NCI-H187 treated with DMSO at 0.1 percent for 48 hours (cell line): ENCODE data around the gene PCGF2.

Experiments used
- DNase-seq: peaks from one replicate; lab custom pipeline; 2025; lab: John Stamatoyannopoulos, UW

PCGF2 gene

DNA sequence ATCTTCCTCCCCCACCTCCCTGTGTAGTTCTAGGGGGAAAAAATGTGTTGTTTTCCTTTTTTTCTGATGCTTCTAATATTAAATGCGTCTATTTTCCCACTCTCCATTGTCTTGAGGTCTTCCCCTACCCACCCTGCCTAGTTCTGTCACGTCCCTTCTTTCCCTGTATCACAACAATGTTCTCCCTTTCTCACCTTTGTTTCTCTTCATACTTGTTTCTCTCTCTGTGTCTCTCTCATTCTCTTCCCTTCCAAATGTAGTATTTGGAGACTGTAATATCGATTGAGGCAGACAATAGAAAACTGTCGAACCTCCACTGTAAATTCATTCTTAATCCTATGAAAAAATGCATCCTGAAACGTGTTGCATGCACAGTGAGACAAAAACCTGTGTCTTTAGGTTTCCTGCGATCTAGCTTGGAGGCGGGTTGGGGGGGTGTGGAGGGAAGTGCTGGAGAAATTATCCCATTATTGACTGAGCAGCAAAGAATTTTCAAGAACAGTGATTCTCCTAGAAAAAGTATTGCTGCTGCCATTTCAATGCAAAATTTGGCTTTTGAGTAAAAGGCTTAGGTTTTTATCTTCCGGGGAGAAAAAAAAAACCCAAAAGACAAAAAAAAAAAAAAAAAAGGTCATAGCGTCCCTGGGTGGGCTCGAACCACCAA, 3.1 kb upstream of the PCGF2 start:
- DNase-seq = no peak

DNA sequence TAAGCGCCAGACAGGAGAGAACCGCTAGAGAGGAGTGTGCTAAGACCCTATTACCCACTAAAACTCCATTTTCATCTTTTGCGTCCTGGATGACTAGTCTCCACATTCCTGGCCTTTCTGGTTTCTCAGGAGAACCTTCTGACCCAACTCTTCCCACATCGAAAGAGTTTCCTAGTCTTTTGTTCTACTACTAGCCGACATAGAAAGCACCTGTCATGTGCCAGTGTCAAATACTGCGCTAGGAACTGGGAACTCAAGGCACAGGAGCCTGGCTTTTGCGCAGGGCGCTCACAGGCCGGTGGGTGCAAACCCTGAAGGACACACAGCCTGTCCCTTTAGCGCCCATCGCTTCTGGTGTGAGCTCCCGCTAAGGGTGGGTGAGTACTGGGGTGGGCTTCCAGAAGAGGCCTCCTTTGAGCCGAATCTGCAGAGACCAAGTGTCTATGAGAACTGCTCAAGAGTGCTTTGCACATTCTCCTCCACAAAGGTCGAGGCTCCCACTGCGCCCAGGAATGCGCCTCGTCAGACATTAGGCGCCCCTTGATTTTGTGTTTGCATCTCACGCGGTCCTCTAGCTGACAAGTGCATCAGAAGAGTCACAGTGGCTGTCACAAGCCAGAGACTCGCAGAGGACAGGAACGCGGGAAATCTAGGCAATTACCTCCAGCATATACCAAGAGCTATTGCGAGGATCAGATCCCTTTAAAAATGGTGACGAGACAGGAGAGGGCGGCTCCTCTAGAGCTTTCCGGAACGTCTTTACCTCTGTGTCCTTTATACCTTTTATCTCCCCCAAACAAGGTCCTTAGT, 2.4 kb upstream of the PCGF2 start:
- no peak for DNase-seq

DNA sequence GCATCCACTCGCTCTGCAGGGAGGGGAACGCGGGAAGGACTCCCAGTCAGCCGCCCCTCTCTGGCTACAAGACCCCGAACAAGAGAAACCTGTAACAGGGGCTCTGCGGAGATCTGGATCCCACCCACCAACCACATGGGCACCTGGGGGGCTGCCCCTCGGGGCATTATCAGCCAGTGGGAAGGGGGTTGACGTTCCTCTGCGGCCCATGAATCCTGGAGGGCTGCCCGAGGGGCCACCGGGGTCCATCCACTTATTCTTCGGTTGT, 1.8 kb upstream of the PCGF2 start:
- no peak for DNase-seq

DNA sequence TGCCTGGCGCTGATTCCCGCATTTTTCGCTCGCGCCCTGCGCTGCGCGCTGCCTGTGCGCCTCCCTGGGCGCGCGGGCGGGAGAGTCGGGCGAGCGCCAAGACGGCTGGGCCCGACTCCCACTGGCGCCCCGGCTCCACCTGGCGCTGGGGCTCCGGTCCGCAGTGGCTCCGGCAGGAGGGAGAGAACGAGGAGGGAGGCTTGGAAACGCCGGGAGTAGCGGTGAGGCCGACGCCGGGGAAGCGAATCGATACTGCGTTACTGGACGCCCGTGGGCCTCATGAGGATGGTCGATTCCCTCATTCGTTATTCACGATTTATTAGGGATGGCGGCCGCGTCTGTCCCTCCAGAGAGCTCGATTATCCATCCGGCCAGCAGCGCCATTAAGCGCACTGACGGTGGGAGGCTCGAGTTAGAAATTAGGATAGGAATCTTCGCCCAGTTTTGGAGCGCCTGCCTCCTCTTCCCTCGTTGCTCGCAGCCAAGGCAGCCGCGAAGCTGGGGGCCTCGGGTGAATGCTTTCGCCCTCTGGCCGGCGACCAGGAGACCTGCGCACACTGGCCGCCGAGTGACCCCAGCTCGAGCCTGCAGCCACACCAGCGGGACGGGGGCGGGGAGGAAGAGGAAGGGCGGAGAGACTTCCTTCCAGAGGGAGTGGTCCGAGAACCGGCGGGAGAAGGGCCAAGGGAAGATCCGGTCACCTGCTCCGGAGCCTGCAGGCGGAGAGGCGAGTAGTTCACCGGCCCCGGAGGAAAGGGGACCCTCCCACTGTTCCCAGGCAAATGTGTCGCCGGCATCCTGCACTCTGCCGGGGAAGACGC, 1.3 kb upstream of the PCGF2 start:
- no peak for DNase-seq

DNA sequence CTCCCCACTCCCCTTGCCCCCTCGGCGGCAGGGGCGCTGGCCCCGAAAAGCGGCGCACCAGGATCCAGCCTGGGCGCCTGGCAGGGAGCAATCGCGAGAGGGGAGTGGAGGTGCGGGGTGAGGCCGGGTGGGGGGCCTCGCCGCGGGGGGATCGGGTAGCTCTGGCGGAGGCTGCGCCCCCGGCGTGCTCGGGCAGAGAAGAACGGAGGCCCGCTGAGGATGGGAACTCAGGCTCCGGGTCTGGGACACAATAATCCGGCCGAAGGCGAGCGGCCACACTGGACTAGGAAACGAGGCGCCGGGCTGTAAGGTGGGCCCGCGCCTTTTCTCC, 721 bp upstream of the PCGF2 start:
- no peak for DNase-seq

DNA sequence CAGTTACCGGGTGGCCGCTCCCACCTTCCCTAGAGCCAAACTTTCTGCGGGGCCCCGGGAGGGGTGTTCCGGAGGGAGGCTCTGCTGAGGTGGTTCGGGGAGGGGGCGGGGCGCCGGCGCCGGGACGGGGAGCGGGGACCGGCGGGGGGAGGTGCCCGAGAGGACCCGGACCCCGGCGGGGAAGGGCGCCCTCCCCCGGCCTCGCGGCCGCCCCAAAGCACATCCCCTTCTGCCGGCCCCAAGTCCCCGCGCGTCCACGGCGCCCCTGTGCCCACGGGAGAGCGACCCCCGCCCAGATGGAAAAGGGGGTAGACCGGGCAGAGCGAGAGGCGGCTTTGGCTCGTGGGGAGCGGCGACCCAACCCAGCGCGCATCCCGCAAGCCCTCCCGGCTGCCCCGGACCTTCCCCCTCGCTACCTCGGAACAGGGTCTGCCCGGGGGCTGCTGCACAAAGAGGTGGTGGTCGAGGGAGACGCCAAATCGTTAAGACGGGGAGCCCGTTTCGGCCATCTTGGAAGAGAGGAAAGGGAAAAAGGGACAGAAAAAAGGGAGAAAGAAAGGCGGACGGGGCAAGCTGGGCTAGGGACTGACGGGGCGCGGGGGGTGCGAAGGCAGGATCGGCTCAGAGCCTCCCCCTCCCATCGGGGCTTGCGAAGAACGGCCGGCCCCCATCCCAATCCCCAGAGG, 530 bp downstream of the PCGF2 start:
- no peak for DNase-seq

DNA sequence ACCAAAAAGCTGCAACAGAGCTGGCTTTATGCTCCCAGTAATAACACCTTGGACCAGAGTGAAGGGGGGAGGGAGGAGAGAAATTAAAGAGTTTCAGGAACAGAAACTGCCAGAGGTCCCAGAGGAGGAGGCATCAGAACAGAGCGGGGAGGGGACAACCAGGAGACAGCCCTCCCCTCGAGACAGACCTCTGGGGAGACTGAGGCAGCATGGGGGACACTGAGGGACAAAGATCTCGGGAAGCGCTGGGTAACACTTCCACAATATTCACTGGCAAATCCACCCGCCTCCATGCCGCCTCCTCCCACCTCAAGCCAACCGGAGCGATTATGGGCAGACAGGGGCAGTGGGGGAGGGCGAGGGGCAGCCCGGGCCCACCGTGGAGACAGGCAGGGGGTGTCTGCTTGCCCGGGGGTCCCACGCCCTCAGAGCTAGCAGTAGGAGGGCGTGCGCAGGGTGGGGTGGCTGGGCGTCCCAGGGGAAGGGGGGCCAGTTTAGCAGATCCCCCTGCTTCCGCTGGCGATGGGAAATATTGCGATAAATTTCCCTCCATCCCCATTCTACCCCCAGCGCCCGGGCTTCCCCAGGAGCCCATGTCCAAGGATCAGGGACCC, 1.2 kb downstream of the PCGF2 start:
- DNase-seq = no peak

DNA sequence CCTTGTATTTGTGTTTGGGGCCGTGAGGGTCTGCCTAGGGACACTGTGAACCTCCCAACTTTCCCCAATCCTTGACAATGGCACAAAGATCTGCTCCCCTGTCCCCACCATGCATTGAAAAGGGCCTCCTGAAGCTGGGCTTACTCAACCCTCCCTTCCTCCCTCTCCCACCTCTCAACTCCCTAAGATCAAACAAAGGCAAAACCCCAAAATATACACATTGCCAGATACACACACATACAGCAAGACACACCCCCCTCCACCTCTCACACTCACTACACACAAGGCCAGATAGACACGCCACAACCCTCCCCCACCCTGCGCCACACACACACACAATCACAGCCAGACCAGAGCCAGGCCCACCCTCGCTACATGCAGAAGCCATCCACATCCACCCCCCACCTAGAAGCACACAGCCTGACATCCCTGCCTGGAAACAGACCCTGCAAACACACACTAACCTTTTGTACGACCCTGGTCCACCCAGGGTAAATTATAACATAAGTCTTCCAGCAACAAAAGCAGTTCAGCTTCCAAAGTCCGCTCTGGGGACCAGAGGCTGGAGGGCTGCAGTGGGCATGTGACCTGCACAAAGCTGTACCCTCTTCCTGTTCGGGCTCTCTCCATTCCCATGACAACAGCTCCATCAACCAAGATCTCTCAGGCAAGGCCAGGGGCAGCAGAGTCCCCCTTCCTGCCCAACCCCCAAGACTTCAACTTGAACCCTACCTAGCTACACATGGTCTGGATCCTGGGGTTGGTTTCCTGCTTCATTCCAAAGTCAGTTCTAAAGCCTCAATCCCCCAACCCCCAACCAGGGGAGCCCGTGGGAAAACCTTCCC, 1.9 kb downstream of the PCGF2 start:
- no peak for DNase-seq

DNA sequence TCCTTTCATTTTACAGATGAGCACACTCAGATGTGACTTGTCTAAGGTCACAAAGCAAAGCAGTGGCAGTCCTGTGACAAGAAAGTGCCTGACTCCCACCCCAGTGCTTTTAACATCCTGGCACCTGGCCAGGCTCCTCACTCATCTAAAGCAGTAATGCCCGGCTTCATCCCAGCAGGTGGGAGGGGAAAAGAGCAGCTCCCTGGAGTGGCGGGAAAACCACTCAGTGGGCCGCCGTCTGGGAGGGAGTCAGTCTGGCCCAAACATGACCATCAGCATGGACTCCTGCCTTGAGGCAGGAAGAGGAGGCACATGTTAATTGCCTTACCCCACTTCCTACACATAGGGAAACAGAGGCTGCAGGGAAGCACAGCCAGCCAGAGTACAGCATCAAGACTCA, 2.6 kb downstream of the PCGF2 start:
- peak; percentile 64 for DNase-seq

DNA sequence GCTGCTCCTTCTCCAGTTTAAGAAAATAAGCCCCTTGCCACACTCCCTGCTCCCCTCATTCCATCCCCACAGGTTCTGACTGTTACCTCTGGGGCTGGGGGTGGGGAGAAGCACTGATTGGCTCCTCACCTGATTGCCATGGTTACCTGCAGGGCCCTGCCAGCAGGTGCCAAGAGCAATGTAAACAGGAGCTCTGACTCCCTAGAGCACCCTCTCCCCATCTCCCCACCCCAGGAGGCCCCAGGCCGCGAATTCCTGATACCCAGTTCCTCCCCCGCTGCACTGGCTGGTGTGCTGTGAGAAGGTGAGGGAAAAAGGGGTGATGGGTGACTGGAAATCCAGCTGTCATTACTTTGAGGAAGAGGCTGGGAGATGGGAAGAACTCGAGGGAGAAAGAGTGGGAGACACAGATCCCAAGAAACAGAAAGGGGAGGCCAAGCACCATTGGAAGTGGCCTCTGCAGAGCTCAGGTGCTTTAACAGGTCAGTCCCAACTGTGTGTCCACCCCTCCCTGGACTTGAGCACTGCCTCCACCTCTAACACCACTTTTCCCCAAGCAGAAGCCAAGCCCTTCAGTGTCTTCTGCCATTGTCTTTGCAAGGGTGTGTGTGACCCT, 4.5 kb downstream of the PCGF2 start:
- DNase-seq = no peak

DNA sequence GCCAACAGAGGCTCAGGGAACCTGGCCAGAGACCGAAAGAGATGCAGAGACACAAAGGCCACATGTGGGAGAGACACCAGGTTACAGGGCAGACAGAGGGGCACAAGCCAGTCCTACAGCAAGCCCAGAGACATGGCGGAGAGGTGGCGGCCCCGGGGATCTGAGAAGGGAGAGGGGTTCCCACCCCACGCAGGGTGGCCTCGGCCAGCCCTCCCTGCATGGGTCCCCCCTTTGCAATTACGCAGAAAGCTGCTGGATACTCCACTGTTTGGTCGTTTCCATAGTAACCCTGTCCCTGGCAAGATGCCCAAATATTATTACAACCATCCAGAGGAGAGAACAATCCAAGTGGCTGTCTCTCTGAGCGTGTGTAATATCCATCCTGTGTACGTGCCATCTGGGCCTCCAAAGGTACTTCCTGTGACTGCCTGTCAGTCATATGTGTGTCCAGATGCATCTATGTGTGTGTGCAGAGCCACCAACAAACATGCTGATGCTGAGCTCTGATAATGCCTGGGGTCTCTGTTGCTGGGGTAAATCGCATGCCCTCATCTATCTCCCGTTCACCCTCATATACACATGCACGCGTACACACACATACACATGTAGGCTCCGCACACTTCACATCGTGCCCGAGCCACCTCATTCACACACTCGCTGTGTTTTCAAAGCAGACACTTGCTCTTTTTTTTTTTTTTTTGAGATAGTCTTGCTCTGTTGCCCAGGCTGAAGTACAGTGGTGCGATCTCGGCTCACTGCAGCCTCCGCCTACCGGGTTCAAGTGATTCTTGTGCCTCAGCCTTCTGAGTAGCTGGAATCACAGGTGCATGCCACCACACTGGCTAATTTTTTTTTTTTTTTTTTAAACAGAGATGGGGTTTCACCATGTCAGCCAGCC, 5.5 kb downstream of the PCGF2 start:
- no peak for DNase-seq

DNA sequence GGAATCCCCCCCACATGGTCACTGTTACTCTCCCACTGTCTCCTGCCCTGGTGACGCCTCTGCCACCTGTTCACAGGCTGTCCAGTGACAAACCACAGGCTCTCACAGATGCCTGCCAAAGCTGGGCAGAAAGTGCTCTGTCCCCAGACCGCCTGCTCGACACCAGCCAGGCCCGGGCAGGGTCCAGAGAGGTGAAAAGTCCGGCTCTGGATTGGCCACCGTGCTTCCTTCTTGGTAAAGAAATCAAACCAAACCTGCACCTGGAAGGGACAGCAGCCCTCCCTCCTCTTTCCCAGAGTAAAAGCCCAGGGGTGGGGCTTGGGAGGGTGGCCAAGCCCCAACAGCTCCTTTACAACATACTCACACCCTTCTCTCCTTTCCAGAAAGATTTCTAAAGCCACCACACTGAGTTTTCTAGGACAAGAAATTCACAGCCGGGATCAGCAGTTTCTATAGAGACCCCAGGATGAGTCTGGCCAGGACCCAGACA, 6.2 kb downstream of the PCGF2 start:
- no peak for DNase-seq

DNA sequence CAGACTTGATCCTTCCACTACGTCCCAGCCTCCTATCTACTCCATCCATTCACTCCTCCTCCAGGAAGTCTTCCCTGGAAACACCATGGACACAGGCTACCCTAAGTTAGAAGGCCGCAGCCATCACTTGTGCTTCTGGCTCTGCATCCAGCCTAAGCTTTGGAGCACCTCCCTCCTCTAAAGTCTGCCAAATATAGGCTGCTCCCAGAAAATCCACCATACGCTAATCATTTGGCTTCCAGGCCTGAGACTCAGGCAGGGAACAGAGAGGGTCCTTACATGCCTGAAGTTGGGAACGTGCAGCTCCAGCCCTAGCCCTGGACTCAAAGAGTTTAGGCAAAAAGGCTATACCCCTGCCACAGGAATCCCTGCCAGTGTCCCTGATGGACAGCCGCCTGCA, 6.7 kb downstream of the PCGF2 start:
- no peak for DNase-seq

DNA sequence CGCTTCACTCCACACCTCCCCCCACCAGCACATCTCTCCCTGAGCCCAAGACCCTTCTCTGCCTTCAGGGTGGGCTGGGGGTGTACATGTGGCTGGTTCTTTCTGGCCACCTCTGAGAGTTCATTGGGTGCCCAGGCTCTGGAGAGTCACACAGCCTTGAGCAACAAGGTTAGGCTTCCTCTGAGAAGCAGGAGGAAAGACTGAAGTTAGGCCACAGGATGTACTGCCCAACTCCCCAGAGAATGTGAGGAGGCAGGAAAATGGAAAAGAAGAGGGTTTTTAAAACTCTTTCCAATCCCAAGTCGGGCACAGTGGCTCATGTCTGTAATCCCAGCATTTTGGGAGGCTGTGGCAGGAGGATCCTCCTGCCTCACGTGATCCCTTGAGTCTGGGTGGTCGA, 7.3 kb downstream of the PCGF2 start:
- DNase-seq = no peak

DNA sequence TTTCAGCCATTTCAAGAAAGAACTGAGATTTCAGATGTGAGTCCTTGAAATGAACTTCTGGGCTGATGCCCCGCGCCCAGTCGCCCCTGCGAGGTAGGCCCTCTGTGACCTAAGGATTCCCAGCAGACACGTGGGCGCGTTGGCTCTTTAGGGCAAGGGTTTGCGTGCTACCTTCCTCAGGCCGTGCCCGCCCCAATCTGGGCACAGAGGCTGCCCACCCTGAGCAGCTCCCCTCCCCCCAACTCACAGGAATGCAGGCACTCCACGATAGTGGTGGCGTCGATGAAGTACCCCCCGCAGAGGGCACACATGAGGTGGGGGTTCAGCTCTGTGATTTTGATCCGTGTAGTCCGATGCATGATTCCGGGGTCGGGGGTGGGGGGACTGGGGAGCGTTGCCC, 8.1 kb downstream of the PCGF2 start:
- no peak for DNase-seq

DNA sequence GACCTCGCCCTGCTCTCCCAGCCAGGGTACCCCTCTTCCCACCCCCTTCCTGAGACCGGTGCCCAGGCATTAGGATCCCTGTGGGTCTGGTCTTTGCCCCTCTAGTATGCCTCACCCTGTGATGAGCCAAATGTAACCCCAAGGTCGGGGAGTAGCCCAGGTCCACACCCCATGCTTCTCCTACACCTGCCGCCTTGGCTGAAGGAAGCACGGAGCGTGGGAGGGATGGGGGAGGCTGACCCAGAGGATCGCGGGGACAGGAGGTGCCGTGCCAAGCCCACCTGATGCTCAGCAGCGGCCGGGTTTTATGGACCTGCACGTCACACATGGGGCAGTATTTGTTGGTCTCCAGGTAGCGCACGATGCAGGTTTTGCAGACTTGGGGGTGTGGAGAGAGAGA, 8.8 kb downstream of the PCGF2 start:
- no peak for DNase-seq

DNA sequence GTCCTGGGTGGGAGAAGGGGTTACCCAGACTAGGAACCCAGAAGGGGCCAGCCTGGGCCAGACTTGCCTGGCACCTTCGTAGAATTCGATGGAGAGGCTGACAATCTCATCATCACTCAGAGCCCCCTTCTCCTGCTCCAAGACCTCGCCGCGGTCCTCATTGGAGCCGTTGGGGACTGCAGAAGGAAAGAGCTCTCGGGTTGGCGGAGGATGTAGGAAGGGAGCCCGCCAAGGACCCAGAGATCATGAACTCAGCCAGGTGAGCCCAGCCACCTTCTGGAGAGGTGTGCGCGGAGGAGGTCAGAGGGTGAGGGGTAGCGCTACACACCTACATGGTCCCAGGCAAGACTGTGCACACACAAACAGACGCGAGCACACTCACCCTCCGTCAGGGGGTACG, 9.4 kb downstream of the PCGF2 start:
- no peak for DNase-seq

DNA sequence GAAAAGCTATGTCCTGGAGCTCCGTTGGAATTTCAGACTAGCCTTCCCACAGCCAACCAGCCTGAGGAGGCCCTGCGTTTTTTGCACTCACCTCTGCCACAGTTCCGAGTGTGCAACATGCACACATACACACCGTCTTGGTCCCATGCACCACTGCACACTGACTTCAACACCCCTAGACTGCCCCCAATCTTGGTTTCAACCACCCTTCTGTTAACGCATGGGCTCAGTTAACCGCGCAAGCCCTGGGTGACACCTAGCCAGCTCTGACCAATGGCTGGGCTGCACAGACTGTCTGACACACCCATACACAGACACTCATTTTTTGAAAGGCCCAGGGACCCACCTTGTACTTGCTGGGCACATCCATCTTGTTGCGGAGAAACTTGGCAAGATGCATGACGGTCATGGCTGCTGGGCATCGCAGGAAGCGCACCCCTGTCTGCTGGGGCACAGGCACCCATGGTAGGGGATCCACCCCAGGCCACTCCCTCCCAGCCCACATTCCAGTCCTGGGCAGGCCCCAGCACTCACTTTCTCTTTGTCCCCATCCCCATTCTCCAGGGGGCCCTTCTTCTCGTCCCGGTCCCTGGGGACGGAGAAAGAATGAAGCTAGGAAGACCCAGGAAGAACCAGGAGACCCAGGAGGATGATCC, 10.0 kb downstream of the PCGF2 start:
- no peak for DNase-seq
